Heart right ventricle (tissue), 16 donors: ENCODE results near the gene MAN1C1. TPM values are rescaled to one million over a fixed set of nuclear protein-coding genes. Genes with fewer than 3 reads are reported as not detected.

Experiments
- ATAC-seq, 8 donors: fragments of 200-7000 bp; cut with Tn5 transposase; one replicate each; pipeline ENCODE4 v1.9.1; 2020; ENCODE audit warnings: mild to moderate bottlenecking in 8 of 8, moderate library complexity in 8 of 8, moderate number of reproducible peaks in 1 of 8
- DNase-seq, 2 donors: peaks; one replicate each; pipeline ENCODE4 v3.0.0-alpha.2; 2020
- H3K27ac ChIP-seq, 10 donors: fragments of 200-600 bp; sonication (generic) in 2 of 10; one replicate each; pipeline versions ENCODE4 v1.5.0 to v1.8.0; 2020 to 2022; ENCODE audit warnings: mild to moderate bottlenecking in 3 of 10
- H3K27me3 ChIP-seq, 7 donors: fragments of 200-600 bp; one replicate each; pipeline ENCODE4 v1.8.0; 2021 to 2022; ENCODE audit warnings: mild to moderate bottlenecking in 2 of 7
- H3K36me3 ChIP-seq, 9 donors: fragments of 200-600 bp; sonication (generic) in 1 of 9; one replicate each; pipeline versions ENCODE4 v1.5.0 to v1.8.0; 2020 to 2022; ENCODE audit warnings: mild to moderate bottlenecking in 2 of 9
- H3K4me1 ChIP-seq, 9 donors: fragments of 200-600 bp; sonication (generic) in 1 of 9; one replicate each; pipeline versions ENCODE4 v1.5.0 to v1.8.0; 2020 to 2022; ENCODE audit warnings: mild to moderate bottlenecking in 4 of 9
- H3K4me3 ChIP-seq, 10 donors: fragments of 200-600 bp; sonication (generic) in 2 of 10; one replicate each; pipeline versions ENCODE4 v1.5.0 to v1.8.0; 2020 to 2022; ENCODE audit warnings: mild to moderate bottlenecking in 7 of 10, moderate library complexity in 2 of 10
- H3K9me3 ChIP-seq, 11 donors: fragments of 200-600 bp in 10 of 11; sonication (generic) in 2 of 11; one replicate each; pipeline versions ENCODE4 v1.5.0 to v1.8.0; 2013 to 2022; ENCODE audit warnings: mild to moderate bottlenecking in 2 of 11, control low read depth in 1 of 11, moderate library complexity in 1 of 11
- CTCF ChIP-seq, 9 donors: fragments of 200-600 bp; sonication (generic) in 2 of 9; IDR thresholded peaks; one replicate each; pipeline versions ENCODE4 v1.5.0 to v1.8.0; 2021 to 2022; ENCODE audit warnings: antibody characterized with exemption in 9 of 9, mild to moderate bottlenecking in 5 of 9, moderate library complexity in 1 of 9
- WGBS, 2 donors: extraction: QIAGEN DNeasy Blood & Tissue Kit; methylation state at CpG; one replicate each; pipeline ENCODE4 v1.1.7; 2013; ENCODE audit warnings: inconsistent platforms in 1 of 2; 5-methylcytosine and 5-hydroxymethylcytosine counted together
- intact Hi-C, 10 donors: fragments of 100-400 bp; cut with DNase I; formaldehyde crosslinking; loops; one replicate each; pipeline versions ENCODE4 v1.11.1 to v1.14.2; 2022
- polyA plus RNA-seq, 2 donors: library from polyadenylated mRNA; stranded (reverse); fragments of 200-250 nt; gene quantifications; one replicate each; pipeline ENCODE4 v1.2.3, GENCODE V29; 2013
- total RNA-seq, 10 donors: library from RNA; stranded (reverse); fragmentation: NEBNext Ultra II Directional in 3 of 10; extraction: Animal tissue kit (Norgen Biotek cat#: 25700) in 3 of 10; gene quantifications; one replicate each; pipeline versions ENCODE4 v1.2.1 to v1.2.4, GENCODE V29; 2021 to 2023
- donor health status: Arrhythmogenic right ventricular cardiomyopathy.
- donor health status: ischemic (EF 13 %, LVEDD 7.1; RV severe dilation, severe dysfunction).
- donor health status: healthy with polysubstance abuse.
- donor health status: DM: no; HTN: yes; CAD: no.
- donor health status: DM: no; HTN: no; CAD: no.
- donor health status: ischemic (EF 25% LVEDD 6.9; RV normal size, moderate dysfunction).
- donor health status: ischemic (EF 25% LVEDD 5.7; RV mildly dilated, moderate dysfunction).
- donor health status: healthy.
- donor health status: DM: yes; HTN: yes; CAD: no.
- donor health status: Ischemic cardiomyopathy.
- donor health status: ischemic (EF 35%, LVEDD 5.7; RV mildly dilated, moderate dysfunction).
- donor health status: nonischemic (EF 11% LVEDD 7.7; RV severe dilation, severe dysfunction).
- donor health status: DM: yes; HTN: yes; CAD: no.
- donor health status: PGD.
- donor health status: ischemic (EF 29% LVEDD 5.4; RV normal size, mild dysfunction).
- donor health status: nonischemic (EF 23%, LVEDD 6.1; RV moderate dilation, normal function).

MAN1C1 gene
- total and polyA plus RNA-seq, 12 donors: 9.7 to 23.4 (median 13.4) TPM

DNA sequence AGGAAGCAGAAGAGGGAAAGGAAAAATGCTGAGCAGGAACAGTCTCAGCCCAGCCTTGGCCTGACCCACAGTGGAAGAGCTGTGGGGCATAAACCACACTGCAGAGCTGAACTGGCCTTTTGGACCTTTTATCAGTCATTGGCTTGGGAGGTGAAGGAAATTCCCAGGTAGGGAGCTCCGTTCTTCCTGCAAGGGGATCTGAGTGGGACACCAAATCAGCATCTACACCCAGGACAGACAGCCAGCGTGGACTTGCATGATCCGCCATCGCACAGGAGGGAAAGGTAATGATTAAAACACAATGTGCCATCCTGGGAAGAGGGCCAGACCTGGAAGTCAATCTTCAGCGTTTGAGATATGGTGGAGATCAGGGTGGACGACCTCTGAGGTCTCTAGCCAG is 202.0 kb downstream of the MAN1C1 start:
- Histone ChIP-seq H3K4me3 (peak overlapping the region in 6 of 10 donors; percentile 83 to 100 (median 97)), H3K27ac (peak overlapping the region in 8 of 10 donors; percentile 6 to 98 (median 96)), H3K27me3 (no peaks in the 10 kb centered on the region), H3K36me3 (peaks cover 0 to 39% (median 23%) of the 10 kb centered on the region in 9 donors), H3K9me3 (no peaks in the 10 kb centered on the region), H3K4me1 (peaks cover 12 to 46% (median 42%) of the 10 kb centered on the region in 9 donors)
- intact Hi-C loops: loop anchor here in 5 of 10 donors (5.0 to 10.0 kb wide), 5 partner anchors 304 to 584 kb away; partner anchors contain the start of genes SYF2 (in 2 of the 5) and RSRP1 (in 1 of the 5)
- WGBS, 2 donors: 38 to 41% methylated on average over 6 of the region's 6 CpGs
- TF ChIP-seq CTCF (IDR thresholded peaks at IDR 0.05): no peak
- no peak for ATAC-seq
- DNase-seq: no peak

DNA sequence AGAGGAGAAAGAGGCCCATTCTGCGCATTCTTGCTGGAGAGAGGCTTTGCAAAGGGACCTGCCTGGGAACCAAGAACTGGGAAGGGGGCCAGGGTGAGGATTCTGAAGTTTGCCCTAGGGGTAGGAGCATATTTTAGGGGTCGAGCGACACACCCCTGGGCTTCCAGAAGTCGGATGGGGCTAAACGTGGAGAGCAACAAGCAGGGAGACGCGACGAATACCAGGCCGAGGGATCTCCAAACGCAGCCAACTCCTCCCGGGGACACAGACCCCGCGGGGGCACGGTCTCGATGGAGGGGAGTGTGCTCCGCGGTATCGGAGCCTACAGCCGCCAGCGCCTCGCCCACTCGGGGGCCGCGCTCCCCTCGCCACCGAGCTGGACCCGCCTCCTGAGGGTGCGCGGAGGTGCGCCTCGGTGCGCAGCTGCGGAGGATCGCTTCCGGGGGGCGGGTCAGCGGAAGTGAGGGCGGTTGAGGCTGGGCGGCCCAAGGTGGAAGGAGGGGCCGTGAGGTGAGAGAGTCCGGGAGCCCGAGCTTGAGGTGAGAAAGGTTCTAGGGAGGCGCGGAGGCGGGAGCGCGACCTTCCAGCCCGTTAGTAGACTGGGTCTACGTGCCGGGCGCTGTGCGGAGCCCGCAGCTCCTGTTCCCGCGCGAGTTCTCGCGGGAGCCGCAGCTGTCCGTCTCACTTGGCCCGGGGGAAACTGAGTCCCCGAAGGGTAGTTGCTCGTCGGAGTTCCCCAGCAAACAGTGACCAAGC is 203.1 kb downstream of the MAN1C1 start, which contains the start of gene MTFR1L:
Gene MTFR1L, plus strand, starts transcription at position 464 of the 756 bp plus-strand sequence. CDS start 3,151 bp downstream, outside the sequence.
- Histone ChIP-seq H3K4me1 (peaks cover 12 to 56% (median 43%) of the 10 kb centered on the region in 9 donors), H3K9me3 (no peaks in the 10 kb centered on the region), H3K27ac (peak within 1 kb of the TSS; percentile 84 to 98 (median 97)), H3K27me3 (no peaks in the 10 kb centered on the region), H3K36me3 (peaks cover 0 to 39% (median 12%) of the 10 kb centered on the region in 9 donors), H3K4me3 (peak within 1 kb of the TSS; percentile 71 to 100 (median 96))
- no peak for TF ChIP-seq CTCF (IDR thresholded peaks at IDR 0.05)
- peak; percentile 89 to 94 (median 93) for ATAC-seq
- WGBS, 2 donors: 0 to 1% methylated on average over 64 of the region's 64 CpGs
- peak; percentile 89 for DNase-seq
- intact Hi-C loops: loop anchor here in 5 of 10 donors (2.0 to 10.0 kb wide), 6 partner anchors 179 to 585 kb away; partner anchors contain the start of genes SYF2 (in 2 of the 5), PAFAH2 (in 1 of the 5) and RSRP1 (in 1 of the 5)

GRCh38 chr1:25820247-25821111 is 203.9 kb downstream of the MAN1C1 start:
- Histone ChIP-seq H3K4me3 (peak overlapping the region; percentile 71 to 100 (median 96)), H3K36me3 (peaks cover 0 to 37% (median 4%) of the 10 kb centered on the region in 9 donors), H3K4me1 (peaks cover 12 to 62% (median 43%) of the 10 kb centered on the region in 9 donors), H3K9me3 (no peaks in the 10 kb centered on the region), H3K27me3 (no peaks in the 10 kb centered on the region), H3K27ac (peak overlapping the region; percentile 84 to 98 (median 97))
- ATAC-seq (peak; percentile 46 to 69 (median 58)), DNase-seq (peak in 1 of 2 donors; percentile 54)
- 1% methylated on average over 67 of the region's 67 CpGs for WGBS, 2 donors
- no peak for TF ChIP-seq CTCF (IDR thresholded peaks at IDR 0.05)
- intact Hi-C loops: loop anchor here in 1 of 10 donors (2.0 kb wide), 1 partner anchor 178 kb away; the partner anchor contains the start of gene PAFAH2
